GM12878 (cell line): Measurements from ENCODE around the gene GTSE1.

Source experiments
- TF ChIP-seq, protein P1 (sequence below): IDR thresholded peaks from 2 replicates; pipeline ENCODE4 v1.6.1; 2011; ENCODE audit warnings: borderline replicate concordance, low read depth, mild to moderate bottlenecking, moderate library complexity, mixed read lengths, low read length; ENCODE audit not compliant: insufficient read depth; ENCODE audit errors: extremely low read length
- TF ChIP-seq, protein P2 (sequence below), 3 experiments: IDR thresholded peaks in 2 of 3; conservative IDR thresholded peaks in 1 of 3; 2 replicates each; pipeline ENCODE4 v1.5.1; 2011; ENCODE audit warnings: low read depth in 3 of 3, low read length in 3 of 3, mild to moderate bottlenecking in 3 of 3, control low read depth in 2 of 3, moderate library complexity in 2 of 3, inconsistent platforms in 1 of 3, mixed read lengths in 1 of 3; ENCODE audit not compliant: control insufficient read depth in 2 of 3, insufficient read depth in 1 of 3; ENCODE audit errors: extremely low read depth in 1 of 3

DNA sequence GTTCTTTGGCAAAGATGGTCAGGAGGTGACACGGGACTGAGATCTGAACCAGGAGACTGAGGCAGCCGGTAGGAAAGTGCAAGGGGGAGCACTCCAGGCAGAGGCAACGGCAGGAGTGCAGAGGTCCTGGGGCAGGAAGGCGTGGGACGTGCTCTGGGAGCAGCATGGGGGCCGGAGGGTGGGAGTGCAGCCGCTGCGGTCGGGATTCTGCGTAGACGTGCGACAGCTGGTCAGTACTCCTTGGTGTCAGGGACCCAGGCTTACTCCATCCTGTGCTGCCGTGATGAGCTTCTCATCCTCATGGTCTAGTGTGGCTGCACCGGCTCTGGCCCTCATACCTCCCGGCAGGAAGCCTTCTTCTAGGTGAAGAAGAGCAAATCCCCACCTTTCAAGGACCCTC is 21.9 kb downstream of the GTSE1 start:
- TF ChIP-seq, protein P1, sequence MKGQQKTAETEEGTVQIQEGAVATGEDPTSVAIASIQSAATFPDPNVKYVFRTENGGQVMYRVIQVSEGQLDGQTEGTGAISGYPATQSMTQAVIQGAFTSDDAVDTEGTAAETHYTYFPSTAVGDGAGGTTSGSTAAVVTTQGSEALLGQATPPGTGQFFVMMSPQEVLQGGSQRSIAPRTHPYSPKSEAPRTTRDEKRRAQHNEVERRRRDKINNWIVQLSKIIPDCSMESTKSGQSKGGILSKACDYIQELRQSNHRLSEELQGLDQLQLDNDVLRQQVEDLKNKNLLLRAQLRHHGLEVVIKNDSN, result no peak
- TF ChIP-seq, protein P2, sequence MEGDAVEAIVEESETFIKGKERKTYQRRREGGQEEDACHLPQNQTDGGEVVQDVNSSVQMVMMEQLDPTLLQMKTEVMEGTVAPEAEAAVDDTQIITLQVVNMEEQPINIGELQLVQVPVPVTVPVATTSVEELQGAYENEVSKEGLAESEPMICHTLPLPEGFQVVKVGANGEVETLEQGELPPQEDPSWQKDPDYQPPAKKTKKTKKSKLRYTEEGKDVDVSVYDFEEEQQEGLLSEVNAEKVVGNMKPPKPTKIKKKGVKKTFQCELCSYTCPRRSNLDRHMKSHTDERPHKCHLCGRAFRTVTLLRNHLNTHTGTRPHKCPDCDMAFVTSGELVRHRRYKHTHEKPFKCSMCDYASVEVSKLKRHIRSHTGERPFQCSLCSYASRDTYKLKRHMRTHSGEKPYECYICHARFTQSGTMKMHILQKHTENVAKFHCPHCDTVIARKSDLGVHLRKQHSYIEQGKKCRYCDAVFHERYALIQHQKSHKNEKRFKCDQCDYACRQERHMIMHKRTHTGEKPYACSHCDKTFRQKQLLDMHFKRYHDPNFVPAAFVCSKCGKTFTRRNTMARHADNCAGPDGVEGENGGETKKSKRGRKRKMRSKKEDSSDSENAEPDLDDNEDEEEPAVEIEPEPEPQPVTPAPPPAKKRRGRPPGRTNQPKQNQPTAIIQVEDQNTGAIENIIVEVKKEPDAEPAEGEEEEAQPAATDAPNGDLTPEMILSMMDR (IDR thresholded peaks at IDR 0.05 in 2 of 3, conservative IDR thresholded peaks at IDR 0.05 in 1 of 3; ENCODE audit: control insufficient read depth in 2 of 3, extremely low read depth in 1 of 3, insufficient read depth in 1 of 3, low read depth in 3 of 3, low read length in 3 of 3), result no peak
